T47D (cell line): ENCODE data around the gene SLC11A1.

ENCODE experiments used
- DNase-seq, 2 experiments: peaks; one replicate each; pipeline versions ENCODE4 v3.0.0 to v3.0.0-alpha.2; 2011 to 2012; ENCODE audit warnings: low read depth in 1 of 2, low spot score in 1 of 2
- JUND ChIP-seq: IDR thresholded peaks from 2 replicates; pipeline ENCODE4 v1.6.1; 2012; ENCODE audit warnings: low read depth
- in situ Hi-C: cut with HindIII; loops from 2 replicates; pipeline ENCODE4 v1.10.0; 2016; ENCODE audit warnings: low sequenced_read_pairs, low pct_unique_long_range_greater_than_20kb

SLC11A1 gene

GRCh38 chr2:218392459-218392858, 10.4 kb downstream of the SLC11A1 start:
- in situ Hi-C loops = no loop called here
- DNase-seq = no peak
- TF ChIP-seq JUND = no peak

- TF ChIP-seq JUND = no peak
- DNase-seq = no peak
These were observed 10.9 kb downstream of the SLC11A1 start for GRCh38 chr2:218392891-218393462.

GRCh38 chr2:218393750-218394290, 11.7 kb downstream of the SLC11A1 start:
- DNase-seq = no peak
- in situ Hi-C loops = no loop called here
- no peak for TF ChIP-seq JUND

More at GRCh38 chr2:218392891-218393462, 10.9 kb downstream of the SLC11A1 start:
- in situ Hi-C loops = no loop called here

- no peak for TF ChIP-seq JUND
- in situ Hi-C loops = no loop called here
- DNase-seq = no peak
These were observed 12.4 kb downstream of the SLC11A1 start for GRCh38 chr2:218394298-218395089.

- in situ Hi-C loops = no loop called here
- no peak for TF ChIP-seq JUND
- no peak for DNase-seq
These were observed 13.0 kb downstream of the SLC11A1 start for GRCh38 chr2:218395090-218395444.

- TF ChIP-seq JUND = no peak
- DNase-seq = no peak
- in situ Hi-C loops = no loop called here
These were observed 13.4 kb downstream of the SLC11A1 start for GRCh38 chr2:218395456-218395825.

- TF ChIP-seq JUND = no peak
- in situ Hi-C loops = no loop called here
- DNase-seq = peak; percentile 24 to 96
These were observed 14.0 kb downstream of the SLC11A1 start for GRCh38 chr2:218395826-218396687.

- no peak for TF ChIP-seq JUND
- DNase-seq = peak in 1 of 2 experiments; percentile 68
- in situ Hi-C loops = no loop called here
These were observed 14.8 kb downstream of the SLC11A1 start for GRCh38 chr2:218396688-218397462.

GRCh38 chr2:218397463-218397819, 15.4 kb downstream of the SLC11A1 start:
- no peak for TF ChIP-seq JUND
- no peak for DNase-seq
- in situ Hi-C loops = no loop called here

GRCh38 chr2:218397820-218398436, 15.9 kb downstream of the SLC11A1 start:
- in situ Hi-C loops = no loop called here
- peak; percentile 28 to 76 for DNase-seq

GRCh38 chr2:218398437-218399390, 16.6 kb downstream of the SLC11A1 start:
- peak; percentile 42 to 82 for DNase-seq
- TF ChIP-seq JUND = no peak
- in situ Hi-C loops = no loop called here

More at GRCh38 chr2:218397820-218398436, 15.9 kb downstream of the SLC11A1 start:
- TF ChIP-seq JUND = no peak
